ENCODE measurements around the gene NEDD4L. TPM values are rescaled to one million over a fixed set of nuclear protein-coding genes. Genes with fewer than 3 reads are reported as not detected.

The NEDD4L gene
- total and polyA plus RNA-seq, 4 donors = 10.2 to 20.3 (median 13.2) TPM

- H3K27me3 ChIP-seq (ENCODE audit: control insufficient read depth in 4 of 4, insufficient read depth in 4 of 4, low read length in 3 of 4) = no peaks in the 10 kb centered on the region
- H3K4me1 ChIP-seq (ENCODE audit: control insufficient read depth in 4 of 4, insufficient read depth in 4 of 4, low read length in 3 of 4) = peaks cover 1 to 34% (median 25%) of the 10 kb centered on the region in 4 donors
- WGBS = 90% methylated on average over 7 of the region's 7 CpGs
- H3K9me3 ChIP-seq (ENCODE audit: control insufficient read depth in 4 of 4, low read length in 3 of 4) = no peaks in the 10 kb centered on the region
- DNase-seq (ENCODE audit: low spot score) = no peak
- H3K27ac ChIP-seq (ENCODE audit: low read depth in 1 of 2, low read length in 2 of 2) = no peak overlapping the region
- H3K4me3 ChIP-seq (ENCODE audit: low read depth in 1 of 3, low read length in 3 of 3) = no peak overlapping the region
- H3K36me3 ChIP-seq (ENCODE audit: control insufficient read depth in 4 of 4, insufficient read depth in 3 of 4, low read depth in 1 of 4, low read length in 3 of 4) = no peaks in the 10 kb centered on the region
- no peak overlapping the region for H3K9ac ChIP-seq (ENCODE audit: low read depth in 1 of 2, low read length in 2 of 2)
- no peak for TF ChIP-seq SP1 (IDR thresholded peaks at IDR 0.05)
These were observed 49.3 kb downstream of the NEDD4L start for GRCh38 chr18:58093311-58093803.

DNA sequence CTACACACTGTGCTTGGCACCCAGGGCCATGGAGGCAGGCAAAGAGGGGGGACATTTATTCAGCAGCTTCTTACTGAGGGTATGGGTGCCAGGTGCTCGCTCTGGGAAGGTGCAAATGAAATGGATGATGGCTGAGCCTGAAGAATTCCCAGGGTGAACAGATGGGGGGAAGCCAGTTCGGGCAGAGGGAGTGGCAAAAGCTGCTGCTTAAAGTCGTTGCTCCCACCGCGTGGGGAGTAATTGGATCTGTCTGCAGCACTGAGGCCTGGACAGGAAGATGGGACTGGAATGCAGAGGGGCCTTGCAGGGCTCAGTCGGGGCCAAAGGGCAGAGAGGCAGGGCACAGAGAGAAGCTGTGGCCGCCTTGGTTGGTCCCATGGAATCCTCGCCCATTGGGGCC, 51.2 kb downstream of the NEDD4L start:
- DNase-seq (ENCODE audit: low spot score) = no peak
- WGBS = 84% methylated on average over 8 of the region's 8 CpGs
- Histone ChIP-seq H3K9me3 (ENCODE audit: control insufficient read depth in 4 of 4, low read length in 3 of 4) (no peaks in the 10 kb centered on the region), H3K27me3 (ENCODE audit: control insufficient read depth in 4 of 4, insufficient read depth in 4 of 4, low read length in 3 of 4) (no peaks in the 10 kb centered on the region), H3K27ac (ENCODE audit: low read depth in 1 of 2, low read length in 2 of 2) (no peak overlapping the region), H3K36me3 (ENCODE audit: control insufficient read depth in 4 of 4, insufficient read depth in 3 of 4, low read depth in 1 of 4, low read length in 3 of 4) (no peaks in the 10 kb centered on the region), H3K9ac (ENCODE audit: low read depth in 1 of 2, low read length in 2 of 2) (no peak overlapping the region), H3K4me3 (ENCODE audit: low read depth in 1 of 3, low read length in 3 of 3) (no peak overlapping the region), H3K4me1 (ENCODE audit: control insufficient read depth in 4 of 4, insufficient read depth in 4 of 4, low read length in 3 of 4) (peaks cover 1 to 34% (median 25%) of the 10 kb centered on the region in 4 donors)
- TF ChIP-seq FOXA1 (IDR thresholded peaks at IDR 0.05) (no peak), RAD21 (IDR thresholded peaks at IDR 0.05) (no peak), SP1 (IDR thresholded peaks at IDR 0.05) (no peak), GABPA (IDR thresholded peaks at IDR 0.05 in 1 of 2, conservative IDR thresholded peaks at IDR 0.05 in 1 of 2) (no peak), JUND (IDR thresholded peaks at IDR 0.05) (no peak), HNF4A (conservative IDR thresholded peaks at IDR 0.05) (no peak), TAF1 (conservative IDR thresholded peaks at IDR 0.05) (no peak), NR2F2 (IDR thresholded peaks at IDR 0.05) (no peak), RXRA (IDR thresholded peaks at IDR 0.05) (no peak), ZBTB33 (IDR thresholded peaks at IDR 0.05) (no peak), EGR1 (IDR thresholded peaks at IDR 0.05; ENCODE audit: low read depth in 2 of 2) (no peak)
- TF ChIP-seq, protein P1, sequence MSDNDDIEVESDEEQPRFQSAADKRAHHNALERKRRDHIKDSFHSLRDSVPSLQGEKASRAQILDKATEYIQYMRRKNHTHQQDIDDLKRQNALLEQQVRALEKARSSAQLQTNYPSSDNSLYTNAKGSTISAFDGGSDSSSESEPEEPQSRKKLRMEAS (IDR thresholded peaks at IDR 0.05) = no peak
- TF ChIP-seq, protein P2, sequence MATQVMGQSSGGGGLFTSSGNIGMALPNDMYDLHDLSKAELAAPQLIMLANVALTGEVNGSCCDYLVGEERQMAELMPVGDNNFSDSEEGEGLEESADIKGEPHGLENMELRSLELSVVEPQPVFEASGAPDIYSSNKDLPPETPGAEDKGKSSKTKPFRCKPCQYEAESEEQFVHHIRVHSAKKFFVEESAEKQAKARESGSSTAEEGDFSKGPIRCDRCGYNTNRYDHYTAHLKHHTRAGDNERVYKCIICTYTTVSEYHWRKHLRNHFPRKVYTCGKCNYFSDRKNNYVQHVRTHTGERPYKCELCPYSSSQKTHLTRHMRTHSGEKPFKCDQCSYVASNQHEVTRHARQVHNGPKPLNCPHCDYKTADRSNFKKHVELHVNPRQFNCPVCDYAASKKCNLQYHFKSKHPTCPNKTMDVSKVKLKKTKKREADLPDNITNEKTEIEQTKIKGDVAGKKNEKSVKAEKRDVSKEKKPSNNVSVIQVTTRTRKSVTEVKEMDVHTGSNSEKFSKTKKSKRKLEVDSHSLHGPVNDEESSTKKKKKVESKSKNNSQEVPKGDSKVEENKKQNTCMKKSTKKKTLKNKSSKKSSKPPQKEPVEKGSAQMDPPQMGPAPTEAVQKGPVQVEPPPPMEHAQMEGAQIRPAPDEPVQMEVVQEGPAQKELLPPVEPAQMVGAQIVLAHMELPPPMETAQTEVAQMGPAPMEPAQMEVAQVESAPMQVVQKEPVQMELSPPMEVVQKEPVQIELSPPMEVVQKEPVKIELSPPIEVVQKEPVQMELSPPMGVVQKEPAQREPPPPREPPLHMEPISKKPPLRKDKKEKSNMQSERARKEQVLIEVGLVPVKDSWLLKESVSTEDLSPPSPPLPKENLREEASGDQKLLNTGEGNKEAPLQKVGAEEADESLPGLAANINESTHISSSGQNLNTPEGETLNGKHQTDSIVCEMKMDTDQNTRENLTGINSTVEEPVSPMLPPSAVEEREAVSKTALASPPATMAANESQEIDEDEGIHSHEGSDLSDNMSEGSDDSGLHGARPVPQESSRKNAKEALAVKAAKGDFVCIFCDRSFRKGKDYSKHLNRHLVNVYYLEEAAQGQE (IDR thresholded peaks at IDR 0.05) = no peak
- TF ChIP-seq, protein P3, sequence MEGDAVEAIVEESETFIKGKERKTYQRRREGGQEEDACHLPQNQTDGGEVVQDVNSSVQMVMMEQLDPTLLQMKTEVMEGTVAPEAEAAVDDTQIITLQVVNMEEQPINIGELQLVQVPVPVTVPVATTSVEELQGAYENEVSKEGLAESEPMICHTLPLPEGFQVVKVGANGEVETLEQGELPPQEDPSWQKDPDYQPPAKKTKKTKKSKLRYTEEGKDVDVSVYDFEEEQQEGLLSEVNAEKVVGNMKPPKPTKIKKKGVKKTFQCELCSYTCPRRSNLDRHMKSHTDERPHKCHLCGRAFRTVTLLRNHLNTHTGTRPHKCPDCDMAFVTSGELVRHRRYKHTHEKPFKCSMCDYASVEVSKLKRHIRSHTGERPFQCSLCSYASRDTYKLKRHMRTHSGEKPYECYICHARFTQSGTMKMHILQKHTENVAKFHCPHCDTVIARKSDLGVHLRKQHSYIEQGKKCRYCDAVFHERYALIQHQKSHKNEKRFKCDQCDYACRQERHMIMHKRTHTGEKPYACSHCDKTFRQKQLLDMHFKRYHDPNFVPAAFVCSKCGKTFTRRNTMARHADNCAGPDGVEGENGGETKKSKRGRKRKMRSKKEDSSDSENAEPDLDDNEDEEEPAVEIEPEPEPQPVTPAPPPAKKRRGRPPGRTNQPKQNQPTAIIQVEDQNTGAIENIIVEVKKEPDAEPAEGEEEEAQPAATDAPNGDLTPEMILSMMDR (IDR thresholded peaks at IDR 0.05; ENCODE audit: low read depth, low read length, missing input control) = no peak

All from liver (tissue), 9 donors.